ENCODE measurements around the gene VTA1.

GRCh38 chr6:142251930-142252445 is 104.9 kb downstream of the VTA1 start:
- TF ChIP-seq YY1 (IDR thresholded peaks at IDR 0.05; ENCODE audit: insufficient read depth, insufficient read length) (no peak), ZNF274 (IDR thresholded peaks at IDR 0.05; ENCODE audit: low read depth, low read length) (no peak), SUZ12 (IDR thresholded peaks at IDR 0.05; ENCODE audit: extremely low read depth, insufficient read depth, insufficient read length) (no peak)
